ENCODE results near the gene FCHO2.

GRCh38 chr5:73100109-73100508 is 144.3 kb downstream of the FCHO2 start:
- TF ChIP-seq EZH2 (IDR thresholded peaks at IDR 0.05; ENCODE audit: insufficient read depth, poor library complexity, severe bottlenecking) = no peak
- no peak for TF ChIP-seq EZH2phosphoT487 (IDR thresholded peaks at IDR 0.05; ENCODE audit: insufficient read depth, low read depth)

All from GM23248 (cell line).